GOT3 (cell line): ENCODE results near the gene EP400.

Experiments
- DNase-seq: peaks from one replicate; lab custom pipeline; 2025; ENCODE audit warnings: mixed read lengths; lab: John Stamatoyannopoulos, UW

EP400 gene

GRCh38 chr12:132123970-132124765 lies 174.4 kb downstream of the EP400 start:
- no peak for DNase-seq

DNA sequence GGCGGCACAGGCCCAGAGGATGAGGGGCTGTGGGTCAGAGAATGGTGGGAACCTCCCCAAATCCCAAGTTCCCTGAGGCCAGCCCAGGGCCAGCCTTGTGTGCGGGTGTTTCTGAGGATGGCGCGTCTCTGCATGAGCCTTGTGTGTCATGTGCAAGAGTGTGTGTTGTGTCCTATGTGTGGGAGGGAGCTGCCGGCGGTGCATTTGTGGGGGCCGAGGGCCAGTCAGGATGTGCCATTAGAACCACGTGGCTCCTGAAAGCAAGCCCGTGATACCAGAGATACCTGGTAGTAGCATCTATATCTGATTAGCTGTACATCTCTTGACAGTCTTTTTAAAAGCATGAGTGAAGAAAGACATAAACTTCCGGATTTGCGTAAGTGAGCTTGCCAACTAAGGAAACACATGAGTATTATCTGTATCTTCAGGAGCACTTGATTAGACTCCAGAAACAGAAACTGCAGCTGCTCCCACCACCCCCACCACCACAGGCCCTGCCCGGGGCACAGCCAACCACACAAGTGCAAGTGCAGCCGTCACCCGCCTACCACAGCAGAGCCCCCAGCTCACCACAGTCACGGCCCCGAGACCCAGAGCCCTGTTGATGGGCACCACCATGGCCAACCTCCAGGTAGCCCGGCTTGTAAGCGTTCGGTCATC lies 175.2 kb downstream of the EP400 start:
- DNase-seq, result no peak

GRCh38 chr12:132125736-132126135 lies 176.0 kb downstream of the EP400 start:
- DNase-seq, result no peak

- DNase-seq, result no peak
These were observed 177.3 kb downstream of the EP400 start for GRCh38 chr12:132127041-132127440.

DNA sequence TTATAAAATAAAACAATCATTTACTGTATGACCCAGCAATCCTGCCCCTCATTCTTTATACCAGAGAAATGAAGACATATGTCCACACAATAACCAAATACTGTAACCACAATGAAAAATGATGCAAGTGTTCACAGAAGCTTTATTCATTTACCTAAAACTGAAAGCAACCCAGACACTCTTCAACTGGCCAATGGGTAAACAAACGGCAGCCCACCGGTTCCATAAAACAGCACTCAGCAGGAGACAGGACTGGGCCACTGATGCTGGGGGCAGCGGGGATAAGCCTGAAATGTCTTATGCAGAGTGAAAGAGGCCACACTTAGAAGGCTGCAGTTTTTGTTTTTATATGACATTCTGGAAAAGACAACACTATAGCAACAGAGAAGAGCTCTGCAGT lies 179.3 kb downstream of the EP400 start:
- no peak for DNase-seq

DNA sequence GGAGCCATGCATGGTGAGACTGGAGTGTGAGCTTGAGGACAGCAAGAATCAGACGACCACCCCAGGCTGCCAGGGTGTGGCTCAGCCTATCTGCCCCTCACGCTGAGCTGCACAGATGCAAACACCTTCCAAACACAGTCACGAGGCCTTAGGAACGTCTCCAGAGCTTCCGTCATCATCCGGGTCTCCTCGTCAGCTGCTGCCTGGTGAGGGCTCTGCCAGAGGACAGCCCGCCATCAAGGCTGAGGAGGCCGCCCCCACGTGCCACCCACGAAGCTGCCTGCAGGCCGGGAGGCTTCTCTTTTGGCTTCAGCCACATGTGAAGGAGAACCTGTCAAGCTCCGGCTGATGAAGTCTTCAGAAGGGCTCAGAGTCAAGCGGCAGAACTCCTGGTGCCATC lies 180.9 kb downstream of the EP400 start:
- no peak for DNase-seq
